ENCODE measurements around the gene SLC41A3. TPM values are rescaled to one million over a fixed set of nuclear protein-coding genes. Genes with fewer than 3 reads are reported as not detected.
"Not testable (repeated sequence)": the region's sequence is repeated elsewhere in the genome, so short reads cannot be mapped to it uniquely, and the experiment has no call there.

Gene SLC41A3
- total RNA-seq, 1 donor from 2014 or later = 17.9 TPM

DNA sequence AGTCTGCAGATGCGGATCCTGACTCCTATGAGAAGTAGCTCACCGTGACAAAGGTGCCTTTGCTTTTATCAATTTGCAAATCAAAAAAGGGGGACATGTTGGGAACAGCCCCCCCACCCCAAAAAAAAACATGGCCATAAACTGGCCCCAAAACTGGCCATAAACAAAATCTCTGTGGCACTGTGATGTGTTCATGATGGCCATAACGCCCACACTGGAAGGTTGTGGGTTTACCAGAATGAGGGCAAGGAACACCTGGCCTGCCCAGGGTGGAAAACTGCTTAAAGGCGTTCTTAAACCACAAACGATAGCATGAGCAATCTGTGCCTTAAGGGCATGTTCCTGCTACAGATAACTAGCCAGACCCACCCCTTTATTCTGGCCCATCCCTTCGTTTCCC is 12.3 kb upstream of the SLC41A3 start:
- H3K4me3 Mint-ChIP-seq; H3K4me1 Mint-ChIP-seq; DNase-seq; H3K27me3 Mint-ChIP-seq; intact Hi-C loops (cut with micrococcal nuclease); H3K27ac Mint-ChIP-seq; H3K36me3 Mint-ChIP-seq (ENCODE audit: low read depth): not testable (repeated sequence)
- peaks cover 17% of the 10 kb centered on the region for H3K9me3 Mint-ChIP-seq

DNA sequence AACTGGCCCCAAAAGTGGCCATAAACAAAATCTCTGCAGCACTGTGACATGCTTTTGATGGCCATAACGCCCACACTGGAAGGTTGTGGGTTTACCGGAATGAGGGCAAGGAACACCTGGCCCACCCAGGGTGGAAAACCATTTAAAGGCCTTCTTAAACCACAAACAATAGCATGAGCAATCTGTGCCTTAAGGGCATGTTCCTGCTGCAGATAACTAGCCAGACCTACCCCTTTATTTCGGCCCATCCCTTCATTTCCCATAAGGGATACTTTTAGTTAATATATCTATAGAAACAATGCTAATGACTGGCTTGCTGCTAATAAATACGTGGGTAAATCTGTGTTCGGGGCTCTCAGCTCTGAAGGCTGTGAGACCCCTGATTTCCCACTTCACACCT is 8.2 kb upstream of the SLC41A3 start:
- H3K27ac Mint-ChIP-seq; intact Hi-C loops (cut with micrococcal nuclease); H3K4me3 Mint-ChIP-seq; H3K27me3 Mint-ChIP-seq; DNase-seq; H3K4me1 Mint-ChIP-seq; H3K36me3 Mint-ChIP-seq (ENCODE audit: low read depth): not testable (repeated sequence)
- H3K9me3 Mint-ChIP-seq = peaks cover 23% of the 10 kb centered on the region

DNA sequence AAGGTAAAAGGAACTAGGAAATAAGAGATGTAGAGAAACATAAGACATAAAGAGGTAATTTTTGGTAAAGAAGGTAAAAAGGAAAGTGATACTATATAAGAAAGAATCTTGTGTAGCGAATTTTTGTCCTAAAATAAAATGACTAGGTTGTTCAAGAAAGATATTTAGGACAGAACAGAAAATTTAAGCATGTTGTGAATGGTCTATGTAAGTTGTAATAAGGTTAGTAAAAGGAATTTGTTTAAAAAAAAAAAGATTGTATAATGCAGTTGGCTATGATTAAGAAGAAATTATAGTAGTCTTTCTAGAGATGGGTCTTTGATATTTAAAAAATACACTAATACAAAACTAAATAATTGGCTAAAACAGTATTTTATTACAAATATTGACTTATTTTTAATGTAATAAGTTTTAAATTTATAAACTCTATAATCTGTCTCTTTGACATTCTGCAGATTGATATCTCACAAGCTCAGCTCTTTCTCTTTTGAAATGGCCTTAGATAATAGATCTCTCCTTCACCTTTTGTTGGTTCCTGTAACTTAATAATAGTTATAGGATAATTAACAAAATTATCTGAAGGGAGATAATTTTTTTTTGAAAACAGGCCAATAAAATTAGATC is 3.7 kb upstream of the SLC41A3 start:
- intact Hi-C loops (cut with micrococcal nuclease) = no loop called here
- DNase-seq = no peak
- Mint-ChIP-seq H3K27me3 (peaks cover 2% of the 10 kb centered on the region), H3K4me1 (peaks cover 15% of the 10 kb centered on the region), H3K4me3 (no peak overlapping the region), H3K27ac (no peak overlapping the region), H3K36me3 (ENCODE audit: low read depth) (no peaks in the 10 kb centered on the region), H3K9me3 (peaks cover 11% of the 10 kb centered on the region)

DNA sequence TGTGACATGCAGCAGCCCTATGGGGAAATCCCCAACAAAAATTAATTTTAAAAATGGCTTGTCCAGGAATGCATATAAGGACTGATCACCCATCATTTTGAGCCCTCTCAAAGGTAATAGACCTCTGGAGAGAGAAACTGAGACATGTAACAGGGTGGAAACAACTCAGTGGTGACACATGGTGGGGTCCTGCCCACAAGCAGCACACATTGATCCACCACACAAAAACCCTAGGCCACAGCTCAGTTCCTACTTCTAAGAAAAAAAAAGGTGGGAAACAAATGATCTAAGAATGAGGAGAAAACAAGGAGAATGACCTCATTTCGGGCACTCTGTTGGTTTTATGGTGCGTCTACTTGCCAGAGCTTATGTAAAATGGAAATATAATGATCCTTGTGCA is 1.9 kb upstream of the SLC41A3 start:
- intact Hi-C loops (cut with micrococcal nuclease) = loop anchor here (2.0 kb wide), 1 partner anchor 169 kb away; no protein-coding TSS in a partner anchor

DNA sequence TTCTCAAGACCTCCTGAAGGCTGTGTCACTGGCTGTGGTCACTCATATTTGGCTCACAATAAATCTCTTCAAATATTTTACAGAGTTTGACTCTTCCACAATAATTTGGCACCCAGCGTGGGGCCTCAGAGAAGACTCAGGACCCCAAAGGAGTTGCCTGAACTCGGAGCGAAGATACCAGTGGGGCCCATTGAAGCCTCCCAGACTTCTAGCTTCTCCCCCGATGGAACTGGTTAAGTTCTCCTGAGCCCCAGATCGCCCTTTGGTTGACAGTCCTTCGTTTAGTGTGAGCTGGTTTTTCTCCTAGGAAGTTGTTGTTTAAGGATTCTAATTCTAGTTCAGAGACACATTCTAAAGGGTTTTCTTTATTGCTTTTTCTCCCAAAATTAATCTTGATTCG is 1.4 kb upstream of the SLC41A3 start:
- peaks cover 15% of the 10 kb centered on the region for H3K4me1 Mint-ChIP-seq
- DNase-seq = no peak
- peak overlapping the region; percentile 32 for H3K27ac Mint-ChIP-seq
- intact Hi-C loops (cut with micrococcal nuclease) = loop anchor here (2.0 kb wide), 1 partner anchor 168 kb away; no protein-coding TSS in a partner anchor
- no peaks in the 10 kb centered on the region for H3K27me3 Mint-ChIP-seq
- H3K36me3 Mint-ChIP-seq (ENCODE audit: low read depth) = no peaks in the 10 kb centered on the region
- H3K4me3 Mint-ChIP-seq = peak overlapping the region; percentile 74
- no peaks in the 10 kb centered on the region for H3K9me3 Mint-ChIP-seq

More for the DNA sequence above, 1.9 kb upstream of the SLC41A3 start:
- Mint-ChIP-seq H3K27ac (peak overlapping the region; percentile 51), H3K9me3 (peaks cover 1% of the 10 kb centered on the region), H3K36me3 (ENCODE audit: low read depth) (no peaks in the 10 kb centered on the region), H3K27me3 (no peaks in the 10 kb centered on the region), H3K4me1 (peaks cover 15% of the 10 kb centered on the region), H3K4me3 (no peak overlapping the region)
- no peak for DNase-seq

DNA sequence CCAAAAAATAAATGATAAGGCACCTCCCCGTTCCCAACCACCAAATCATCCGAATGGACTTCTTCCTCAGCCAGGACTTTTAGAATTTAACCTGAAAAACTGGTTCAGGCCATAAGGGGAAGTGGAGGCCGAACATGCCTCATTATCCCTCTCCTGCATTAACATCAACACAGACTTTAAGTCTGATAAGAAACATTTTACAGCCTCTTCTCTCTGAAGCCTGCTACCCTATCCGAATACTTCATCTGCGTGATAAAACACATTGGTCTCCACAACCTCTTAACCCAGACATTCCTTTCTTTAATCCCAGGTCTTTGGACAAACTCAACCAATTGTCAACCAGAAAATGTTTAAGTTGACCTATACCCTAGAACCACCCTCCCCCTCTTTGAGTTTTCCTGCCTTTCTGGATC is 850 bp upstream of the SLC41A3 start:
- H3K36me3 Mint-ChIP-seq (ENCODE audit: low read depth) = no peaks in the 10 kb centered on the region
- DNase-seq = no peak
- H3K9me3 Mint-ChIP-seq = no peaks in the 10 kb centered on the region
- intact Hi-C loops (cut with micrococcal nuclease) = loop anchor here (1.0 to 5.0 kb wide), 4 partner anchors 94 to 393 kb away; partner anchors contain the start of genes KLF15 and ZXDC
- peak overlapping the region; percentile 74 for H3K4me3 Mint-ChIP-seq
- peak overlapping the region; percentile 32 for H3K27ac Mint-ChIP-seq
- no peaks in the 10 kb centered on the region for H3K27me3 Mint-ChIP-seq
- peaks cover 15% of the 10 kb centered on the region for H3K4me1 Mint-ChIP-seq

DNA sequence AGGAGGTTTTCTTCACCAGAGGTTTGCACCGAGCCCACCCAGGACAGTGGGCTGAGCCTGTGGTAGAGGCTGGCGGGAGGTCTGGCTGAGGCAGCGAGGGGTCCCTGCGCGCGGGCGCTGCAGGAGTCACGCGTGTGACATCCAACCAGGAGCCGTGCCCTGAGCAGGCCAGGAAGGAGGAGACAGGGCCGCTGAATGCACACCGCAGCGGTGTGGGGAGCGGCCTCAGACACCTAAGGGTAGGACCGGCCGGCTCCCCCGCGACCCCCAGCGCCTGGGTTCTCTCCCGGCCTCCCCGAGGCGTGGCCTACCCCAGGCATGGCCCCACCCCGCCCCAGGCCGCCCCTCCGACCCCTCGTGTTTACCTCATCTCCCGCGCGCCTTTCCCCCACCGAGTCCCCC is 412 bp downstream of the SLC41A3 start:
- peak; percentile 86 for DNase-seq
- Mint-ChIP-seq H3K27me3 (no peaks in the 10 kb centered on the region), H3K9me3 (no peaks in the 10 kb centered on the region), H3K36me3 (ENCODE audit: low read depth) (no peaks in the 10 kb centered on the region), H3K4me3 (peak overlapping the region; percentile 85), H3K27ac (peak overlapping the region; percentile 87), H3K4me1 (peaks cover 15% of the 10 kb centered on the region)
- intact Hi-C loops (cut with micrococcal nuclease) = loop anchor here (5.0 kb wide), 2 partner anchors 274 to 394 kb away; partner anchors contain the start of genes KLF15 and ZXDC

DNA sequence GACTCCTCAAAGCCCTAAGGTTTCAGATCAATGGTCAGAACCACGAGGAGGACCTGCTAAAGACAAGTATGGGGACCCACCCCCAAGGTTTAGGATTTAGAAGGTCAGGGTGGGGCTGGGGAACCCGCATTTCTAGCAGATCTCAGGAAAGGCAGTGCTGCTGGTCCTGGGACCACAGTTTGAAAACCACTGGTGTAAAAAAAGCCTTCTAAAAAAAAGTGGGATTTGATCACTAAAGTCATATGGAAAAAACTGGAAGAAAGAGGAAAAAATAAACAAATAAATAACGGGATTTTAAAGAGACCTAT is 832 bp downstream of the SLC41A3 start:
- Mint-ChIP-seq H3K36me3 (ENCODE audit: low read depth) (no peaks in the 10 kb centered on the region), H3K9me3 (no peaks in the 10 kb centered on the region), H3K4me1 (peaks cover 15% of the 10 kb centered on the region), H3K27me3 (no peaks in the 10 kb centered on the region), H3K27ac (peak overlapping the region; percentile 87), H3K4me3 (peak overlapping the region; percentile 85)
- intact Hi-C loops (cut with micrococcal nuclease) = loop anchor here (5.0 kb wide), 2 partner anchors 274 to 394 kb away; partner anchors contain the start of genes KLF15 and ZXDC
- DNase-seq = no peak

DNA sequence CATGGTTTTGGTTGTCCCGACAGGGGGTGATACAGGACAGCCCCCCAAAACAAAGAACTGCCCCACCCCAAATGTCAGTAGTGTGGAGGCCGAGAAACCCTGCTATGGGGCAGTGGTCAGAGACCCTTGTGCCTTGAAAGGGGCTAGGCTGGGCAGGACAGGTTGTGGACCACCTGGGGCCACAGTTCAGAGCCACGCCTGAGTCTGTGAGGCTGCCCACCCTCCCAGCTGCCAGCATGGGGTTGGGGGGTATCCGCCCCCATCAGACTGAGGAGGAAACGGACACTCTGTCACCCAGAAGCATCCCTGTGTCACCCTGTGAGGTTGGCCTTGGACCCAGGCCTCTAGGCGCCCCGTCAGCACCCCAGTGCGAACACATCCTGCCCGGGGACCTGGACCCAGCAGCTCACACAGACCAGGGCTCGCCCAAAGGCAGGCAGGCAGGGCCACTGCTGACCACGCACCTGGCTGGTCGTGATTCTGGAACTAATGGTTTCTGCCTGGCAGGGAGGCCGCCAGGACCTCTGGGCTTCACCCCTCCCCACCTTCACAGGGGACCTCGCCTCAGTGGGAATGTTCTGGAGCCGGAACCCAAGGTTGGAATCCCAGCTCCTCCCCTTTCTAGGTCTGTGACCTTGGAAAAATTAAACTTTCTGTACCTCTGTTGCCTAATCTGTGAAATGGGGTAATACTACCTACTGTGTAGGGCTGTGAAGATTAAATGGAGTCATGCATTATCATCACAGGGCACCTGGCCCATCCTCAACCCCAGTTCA is 1.4 kb downstream of the SLC41A3 start:
- Mint-ChIP-seq H3K4me3 (peak overlapping the region; percentile 85), H3K36me3 (ENCODE audit: low read depth) (no peaks in the 10 kb centered on the region), H3K9me3 (no peaks in the 10 kb centered on the region), H3K4me1 (peaks cover 15% of the 10 kb centered on the region), H3K27ac (peak overlapping the region; percentile 87), H3K27me3 (no peaks in the 10 kb centered on the region)
- no peak for DNase-seq
- intact Hi-C loops (cut with micrococcal nuclease) = loop anchor here (5.0 kb wide), 2 partner anchors 275 to 395 kb away; partner anchors contain the start of genes KLF15 and ZXDC

DNA sequence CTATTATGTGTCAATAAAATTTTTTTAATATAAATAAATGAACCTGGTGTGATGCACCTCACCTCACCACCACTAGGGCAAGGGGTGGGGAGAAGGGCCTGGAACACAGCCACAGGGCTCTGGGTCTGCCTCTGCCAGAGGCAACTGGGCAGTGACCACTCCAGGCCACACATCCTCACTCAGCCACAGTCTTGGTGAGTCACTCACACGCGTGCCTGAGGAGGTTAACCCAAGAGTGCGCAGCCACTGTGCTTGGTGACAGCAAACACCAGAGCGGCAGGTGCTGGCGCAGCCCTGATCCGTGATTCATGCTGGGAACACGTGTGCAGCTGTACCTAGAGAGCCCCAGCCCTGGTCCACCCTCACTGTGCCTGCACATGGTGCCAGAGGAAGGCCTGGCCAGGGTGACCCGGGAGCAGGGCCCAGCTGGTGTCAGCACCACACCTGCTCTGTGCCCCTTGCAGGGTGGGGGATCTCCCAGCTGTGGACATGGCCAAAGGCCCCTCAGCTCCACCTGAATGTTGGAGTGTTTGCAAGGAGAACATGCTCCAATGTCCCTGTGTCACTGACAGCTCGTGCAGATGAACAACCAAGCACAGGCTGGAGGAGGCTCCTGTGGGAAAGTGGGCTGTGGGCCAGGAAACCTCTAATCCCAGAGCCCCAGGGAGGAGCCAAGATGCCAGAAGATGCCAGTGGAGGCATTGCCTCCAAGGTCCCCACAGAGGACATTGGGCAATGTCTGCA is 2.1 kb downstream of the SLC41A3 start:
- Mint-ChIP-seq H3K27me3 (no peaks in the 10 kb centered on the region), H3K27ac (no peak overlapping the region), H3K4me3 (no peak overlapping the region), H3K9me3 (no peaks in the 10 kb centered on the region), H3K4me1 (peaks cover 15% of the 10 kb centered on the region), H3K36me3 (ENCODE audit: low read depth) (no peaks in the 10 kb centered on the region)
- DNase-seq = peak; percentile 62
- intact Hi-C loops (cut with micrococcal nuclease) = loop anchor here (5.0 kb wide), 2 partner anchors 276 to 396 kb away; partner anchors contain the start of genes KLF15 and ZXDC

DNA sequence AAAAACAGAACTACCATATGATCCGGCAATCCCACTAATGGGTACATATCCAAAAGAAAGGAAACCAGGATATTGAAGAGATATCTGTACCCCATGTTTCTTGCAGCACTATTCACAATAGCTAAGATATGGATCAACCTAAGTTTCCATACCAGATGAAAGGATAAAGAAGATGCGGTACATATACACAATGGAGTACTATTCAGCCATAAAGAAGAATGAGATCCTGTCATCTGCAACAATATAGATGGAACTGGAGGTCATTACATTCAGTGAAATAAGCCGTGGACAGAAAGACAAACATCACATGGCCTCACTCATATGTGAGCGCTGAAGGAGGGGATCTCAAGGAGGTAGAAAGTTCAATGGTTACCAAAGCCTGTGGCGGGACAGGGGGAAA is 3.0 kb downstream of the SLC41A3 start:
- Mint-ChIP-seq H3K9me3 (no peaks in the 10 kb centered on the region), H3K36me3 (ENCODE audit: low read depth) (no peaks in the 10 kb centered on the region), H3K4me3 (no peak overlapping the region), H3K27ac (no peak overlapping the region), H3K4me1 (peaks cover 15% of the 10 kb centered on the region), H3K27me3 (no peaks in the 10 kb centered on the region)
- intact Hi-C loops (cut with micrococcal nuclease) = loop anchor here (5.0 kb wide), 2 partner anchors 276 to 396 kb away; partner anchors contain the start of genes KLF15 and ZXDC
- DNase-seq = no peak

DNA sequence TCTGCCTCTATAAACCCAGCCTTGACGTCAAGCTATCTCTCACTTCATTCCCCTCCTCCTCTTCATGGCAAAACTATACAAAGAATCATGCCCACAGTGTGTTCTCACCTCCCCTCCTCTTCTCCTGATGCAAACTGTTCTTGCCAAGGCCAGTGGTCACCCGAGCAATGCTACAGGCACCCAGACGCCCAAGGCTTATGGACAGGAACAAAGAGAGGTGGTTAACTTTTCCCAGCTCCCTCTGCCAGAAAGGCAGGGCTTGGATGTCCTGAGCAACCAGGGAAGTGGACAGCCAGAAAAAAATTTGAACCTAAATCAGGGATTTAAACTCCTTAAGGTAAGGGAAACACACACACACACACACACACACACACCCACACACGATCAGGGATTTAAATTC is 5.1 kb downstream of the SLC41A3 start:
- H3K36me3 Mint-ChIP-seq (ENCODE audit: low read depth) = no peaks in the 10 kb centered on the region
- H3K9me3 Mint-ChIP-seq = no peaks in the 10 kb centered on the region
- peaks cover 2% of the 10 kb centered on the region for H3K27me3 Mint-ChIP-seq
- H3K4me1 Mint-ChIP-seq = peaks cover 5% of the 10 kb centered on the region
- no peak overlapping the region for H3K4me3 Mint-ChIP-seq
- intact Hi-C loops (cut with micrococcal nuclease) = no loop called here
- DNase-seq = no peak
- no peak overlapping the region for H3K27ac Mint-ChIP-seq

DNA sequence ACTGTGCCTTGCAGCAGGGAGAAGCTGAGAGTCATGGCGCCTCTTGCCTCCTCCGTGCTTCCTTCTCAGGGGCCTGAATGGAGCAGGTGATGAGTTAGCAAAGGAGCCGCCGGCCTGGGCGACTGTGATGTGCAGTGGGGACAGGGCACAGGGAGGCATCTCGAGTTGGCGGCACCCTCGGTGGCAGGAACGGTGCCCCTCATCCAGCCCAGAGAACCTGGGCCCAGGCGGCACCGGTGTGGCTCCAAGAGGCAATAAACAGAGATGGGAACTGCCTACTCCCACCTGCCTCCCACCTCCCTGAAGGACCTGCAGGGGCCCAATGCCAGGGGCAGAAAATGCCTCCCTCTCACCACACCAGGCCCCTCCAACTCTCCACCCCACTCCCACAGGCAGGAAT is 6.2 kb downstream of the SLC41A3 start:
- Mint-ChIP-seq H3K4me3 (no peak overlapping the region), H3K27me3 (peaks cover 4% of the 10 kb centered on the region), H3K9me3 (peaks cover 2% of the 10 kb centered on the region), H3K27ac (no peak overlapping the region), H3K4me1 (peaks cover under 1% of the 10 kb centered on the region), H3K36me3 (ENCODE audit: low read depth) (no peaks in the 10 kb centered on the region)
- intact Hi-C loops (cut with micrococcal nuclease) = no loop called here
- DNase-seq = no peak

DNA sequence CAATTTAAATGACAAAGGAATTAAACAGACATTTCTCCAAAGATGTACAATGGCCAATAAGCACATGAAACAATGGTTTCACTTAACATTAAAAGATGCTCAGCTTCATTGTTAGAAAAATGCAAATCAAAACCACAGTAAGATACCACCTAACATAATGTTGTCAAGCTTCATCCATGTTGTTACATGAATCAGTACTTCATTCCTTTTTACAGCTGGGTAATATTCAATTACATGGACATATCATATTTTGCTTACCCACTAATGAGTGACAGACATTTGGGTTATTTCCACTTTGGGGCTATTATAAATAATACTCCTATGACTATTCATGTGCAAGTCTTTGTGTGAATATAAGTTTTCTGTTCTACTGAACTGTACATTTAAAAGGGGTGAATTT is 7.8 kb downstream of the SLC41A3 start:
- peaks cover 2% of the 10 kb centered on the region for H3K36me3 Mint-ChIP-seq (ENCODE audit: low read depth)
- H3K9me3 Mint-ChIP-seq = peaks cover 4% of the 10 kb centered on the region
- H3K4me3 Mint-ChIP-seq = no peak overlapping the region
- peaks cover 5% of the 10 kb centered on the region for H3K27me3 Mint-ChIP-seq
- no peaks in the 10 kb centered on the region for H3K4me1 Mint-ChIP-seq
- intact Hi-C loops (cut with micrococcal nuclease) = no loop called here
- DNase-seq = no peak
- H3K27ac Mint-ChIP-seq = no peak overlapping the region
